Measurements from ENCODE around the gene NUP88.
"Not testable (repeated sequence)": the region's sequence is repeated elsewhere in the genome, so short reads cannot be mapped to it uniquely, and the experiment has no call there.

NUP88 gene

GRCh38 chr17:5443728-5444127 lies 24.3 kb upstream of the NUP88 start:
- no peak for DNase-seq (ENCODE audit: extremely low read depth, low read depth)
- TF ChIP-seq, protein P1, sequence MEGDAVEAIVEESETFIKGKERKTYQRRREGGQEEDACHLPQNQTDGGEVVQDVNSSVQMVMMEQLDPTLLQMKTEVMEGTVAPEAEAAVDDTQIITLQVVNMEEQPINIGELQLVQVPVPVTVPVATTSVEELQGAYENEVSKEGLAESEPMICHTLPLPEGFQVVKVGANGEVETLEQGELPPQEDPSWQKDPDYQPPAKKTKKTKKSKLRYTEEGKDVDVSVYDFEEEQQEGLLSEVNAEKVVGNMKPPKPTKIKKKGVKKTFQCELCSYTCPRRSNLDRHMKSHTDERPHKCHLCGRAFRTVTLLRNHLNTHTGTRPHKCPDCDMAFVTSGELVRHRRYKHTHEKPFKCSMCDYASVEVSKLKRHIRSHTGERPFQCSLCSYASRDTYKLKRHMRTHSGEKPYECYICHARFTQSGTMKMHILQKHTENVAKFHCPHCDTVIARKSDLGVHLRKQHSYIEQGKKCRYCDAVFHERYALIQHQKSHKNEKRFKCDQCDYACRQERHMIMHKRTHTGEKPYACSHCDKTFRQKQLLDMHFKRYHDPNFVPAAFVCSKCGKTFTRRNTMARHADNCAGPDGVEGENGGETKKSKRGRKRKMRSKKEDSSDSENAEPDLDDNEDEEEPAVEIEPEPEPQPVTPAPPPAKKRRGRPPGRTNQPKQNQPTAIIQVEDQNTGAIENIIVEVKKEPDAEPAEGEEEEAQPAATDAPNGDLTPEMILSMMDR (IDR thresholded peaks at IDR 0.05; ENCODE audit: low read depth, low read length), result no peak

DNA sequence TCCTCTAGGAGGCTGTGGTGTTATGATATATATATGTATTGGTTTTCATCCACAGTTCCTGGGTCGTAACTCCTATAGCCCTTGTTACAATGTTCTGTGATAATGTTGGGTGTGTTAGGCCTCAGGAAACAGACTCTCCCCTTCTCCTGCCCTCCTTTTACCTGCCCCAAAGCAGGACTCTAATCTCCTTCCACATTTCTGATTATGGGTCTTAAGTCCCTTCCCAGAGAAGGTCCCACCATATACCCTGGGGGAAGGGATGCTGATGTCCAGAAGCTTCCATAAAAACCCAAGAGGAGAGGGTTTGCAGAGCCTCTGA lies 19.9 kb upstream of the NUP88 start:
- DNase-seq (ENCODE audit: extremely low read depth, low read depth), result no peak
- TF ChIP-seq, protein P1 (IDR thresholded peaks at IDR 0.05; ENCODE audit: low read depth, low read length), result no peak

DNA sequence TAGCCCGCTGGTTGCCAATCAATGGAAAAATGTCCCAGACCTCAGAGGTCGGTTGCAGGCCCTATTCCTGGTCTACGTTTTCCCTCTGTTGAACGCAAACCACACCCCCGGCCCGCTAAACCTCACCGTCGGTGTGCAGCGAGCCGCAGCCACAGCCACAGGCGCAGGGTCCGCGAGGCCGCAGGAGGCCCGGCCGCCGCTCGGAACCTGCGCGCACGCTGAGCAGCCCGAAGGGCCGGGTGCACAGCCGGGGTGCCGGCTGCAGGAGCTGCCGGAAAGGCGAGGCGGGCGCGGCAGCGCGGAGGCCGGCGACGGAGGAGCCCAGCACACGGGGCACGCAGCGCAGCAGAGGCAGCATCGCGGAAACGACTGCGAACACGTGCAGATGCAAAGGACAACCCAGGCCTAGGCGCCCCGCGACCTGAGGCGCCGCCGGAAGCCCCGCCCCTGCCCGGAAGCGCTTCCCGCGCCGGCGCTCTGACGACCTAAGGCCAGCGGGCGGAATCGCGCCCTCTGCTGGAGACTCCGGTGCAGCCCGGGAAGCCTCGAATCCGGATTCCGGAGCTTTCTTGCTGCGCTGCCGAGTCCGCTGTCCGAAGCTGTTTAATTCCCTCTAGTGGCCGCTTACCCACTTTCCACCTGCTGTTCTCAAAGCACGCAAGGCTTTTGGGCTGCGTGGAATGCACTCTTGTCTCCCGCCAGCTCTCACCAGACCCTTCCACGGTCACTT lies 19.4 kb upstream of the NUP88 start, which contains the start of gene C1QBP:
Gene C1QBP (minus strand): TSS at position 440 of the 730 bp plus-strand sequence. CDS start 82 bp downstream, at position 358.
- peak; percentile 81 for DNase-seq (ENCODE audit: extremely low read depth, low read depth)
- TF ChIP-seq, protein P1 (IDR thresholded peaks at IDR 0.05; ENCODE audit: low read depth, low read length), result peak; percentile 89

- no peak for DNase-seq (ENCODE audit: extremely low read depth, low read depth)
- TF ChIP-seq, protein P1 (IDR thresholded peaks at IDR 0.05; ENCODE audit: low read depth, low read length), result no peak
Observed at GRCh38 chr17:5437721-5438317, 18.4 kb upstream of the NUP88 start.

DNA sequence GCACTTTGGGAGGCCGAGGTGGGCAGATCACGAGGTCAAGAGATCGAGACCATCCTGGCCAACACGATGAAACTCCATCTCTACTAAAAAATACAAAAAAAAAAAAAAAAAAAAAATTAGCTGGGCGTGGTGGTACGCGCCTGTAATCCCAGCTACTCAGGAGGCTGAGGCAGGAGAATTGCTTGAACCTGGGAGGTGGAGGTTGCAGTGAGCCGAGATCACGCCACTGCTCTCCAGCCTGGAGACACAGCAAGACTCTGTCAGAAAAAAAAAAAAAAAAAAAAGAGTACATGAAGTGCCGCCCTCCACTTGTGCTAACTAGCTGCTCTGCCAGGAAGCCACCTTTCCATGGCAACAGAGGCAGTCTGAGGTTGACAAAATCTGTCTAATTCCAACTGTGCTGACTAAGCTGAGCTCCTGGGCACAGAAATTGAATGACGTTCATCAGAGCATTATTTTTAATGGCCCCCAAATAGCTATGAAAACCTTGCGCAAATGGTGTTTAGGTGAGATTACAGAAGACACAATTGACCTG lies 16.4 kb upstream of the NUP88 start:
- not testable (repeated sequence) for DNase-seq (ENCODE audit: extremely low read depth, low read depth)

DNA sequence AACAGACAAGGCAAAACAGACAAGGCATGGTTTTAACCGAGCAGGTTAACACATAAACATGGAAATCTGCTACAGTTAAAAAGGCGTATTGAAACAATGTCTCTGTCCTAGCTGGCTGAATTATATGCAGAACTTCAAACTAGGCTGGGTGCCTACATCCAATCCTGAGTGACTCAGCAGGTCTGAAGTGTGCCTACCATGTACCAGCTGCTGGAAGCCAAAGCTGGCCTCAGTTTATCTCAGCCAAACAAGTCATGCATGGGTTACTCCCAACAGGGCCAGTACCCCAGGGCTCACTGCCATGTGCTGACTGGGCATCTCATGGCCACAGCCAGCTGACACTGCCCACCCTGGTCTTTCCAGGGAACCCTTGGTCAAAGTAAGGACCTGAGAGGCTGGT lies 15.5 kb upstream of the NUP88 start:
- TF ChIP-seq, protein P1 (IDR thresholded peaks at IDR 0.05; ENCODE audit: low read depth, low read length), result no peak
- no peak for DNase-seq (ENCODE audit: extremely low read depth, low read depth)

DNA sequence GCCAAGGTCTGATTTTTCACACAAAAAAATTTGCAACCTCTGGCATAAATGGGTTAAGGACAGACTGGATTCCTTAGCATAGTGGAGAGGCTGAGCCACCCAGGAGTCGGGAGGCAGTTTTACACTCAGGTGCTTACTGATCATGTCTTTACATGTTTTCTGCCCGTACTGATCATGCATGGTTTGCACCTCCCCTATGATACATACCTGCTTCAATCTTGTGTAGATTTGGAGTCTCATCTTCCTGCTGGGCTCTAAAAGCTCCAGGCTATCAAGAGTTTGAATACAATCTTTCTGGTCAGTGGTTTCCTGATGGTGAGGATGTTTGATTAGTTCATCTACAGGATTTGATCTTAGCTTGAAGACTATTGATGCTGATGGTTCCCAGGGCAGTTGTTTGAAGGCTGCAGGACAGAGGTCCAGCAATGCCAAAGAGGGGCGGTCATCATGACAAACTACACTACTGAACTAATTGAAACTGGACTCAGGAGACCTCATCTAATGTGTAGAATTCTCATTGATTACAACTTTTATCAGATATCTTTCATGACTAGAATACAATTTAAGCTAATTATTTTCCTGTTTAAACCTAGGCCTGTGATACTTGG lies 12.6 kb upstream of the NUP88 start:
- TF ChIP-seq, protein P1 (IDR thresholded peaks at IDR 0.05; ENCODE audit: low read depth, low read length), result no peak

GRCh38 chr17:5431234-5431633 lies 11.8 kb upstream of the NUP88 start:
- DNase-seq (ENCODE audit: extremely low read depth, low read depth), result not testable (repeated sequence)

More for the DNA sequence above, 12.6 kb upstream of the NUP88 start:
- DNase-seq (ENCODE audit: extremely low read depth, low read depth), result no peak
